Keratinocyte (primary cell): ENCODE measurements around the gene CBX7.

Experiments used
- EZH2 ChIP-seq: IDR thresholded peaks from one replicate; pipeline ENCODE4 v1.6.1; 2012; ENCODE audit warnings: inconsistent platforms, mild to moderate bottlenecking, low read length, moderate library complexity
- TF ChIP-seq, protein P1 (sequence below), 3 experiments: IDR thresholded peaks in 1 of 3; conservative IDR thresholded peaks in 1 of 3; optimal IDR thresholded peaks in 1 of 3; 2 replicates in 2 of 3; 3 replicates in 1 of 3; pipeline versions ENCODE3 to v1.5.1; 2011; ENCODE audit warnings: low read length in 3 of 3, mild to moderate bottlenecking in 3 of 3, moderate library complexity in 2 of 3, control low read depth in 1 of 3, inconsistent platforms in 1 of 3; ENCODE audit not compliant: insufficient read depth in 2 of 3; ENCODE audit errors: extremely low read depth in 1 of 3

DNA sequence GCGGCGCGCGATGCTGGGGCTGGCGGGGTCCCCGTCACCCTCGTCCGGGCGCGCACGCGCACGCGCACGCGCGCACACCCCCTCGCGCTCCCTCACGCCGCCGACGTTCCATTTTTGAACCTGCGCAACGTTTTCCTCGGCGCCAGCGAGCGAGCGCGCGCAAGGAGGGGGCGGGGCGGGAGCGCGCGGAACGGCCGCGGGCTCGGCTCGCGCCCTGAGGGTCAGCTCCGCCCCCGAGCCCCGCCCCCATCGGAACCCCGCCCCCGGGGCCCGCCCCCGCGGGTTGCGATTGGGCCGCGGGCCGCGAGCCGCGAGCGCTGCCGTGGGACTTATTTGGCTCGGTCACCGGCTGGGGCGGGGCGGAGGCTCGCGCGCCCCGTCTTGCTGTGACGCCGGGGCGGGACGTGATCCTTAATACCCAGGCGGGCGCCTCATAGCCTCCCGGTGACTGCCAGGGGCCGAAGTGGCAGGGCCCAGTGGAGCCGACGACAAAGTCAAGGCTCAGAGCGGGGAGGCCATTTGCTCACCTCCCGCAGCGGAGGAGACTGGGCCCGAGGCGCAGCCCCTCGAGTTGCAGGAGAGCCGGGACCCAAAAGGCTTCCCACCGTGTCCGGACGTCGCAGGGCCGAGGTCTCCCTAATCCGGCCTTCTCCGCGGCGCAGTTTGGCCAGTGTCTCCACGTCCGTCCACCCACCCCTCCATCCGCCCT lies at the start of gene CBX7:
- TF ChIP-seq, protein P1, sequence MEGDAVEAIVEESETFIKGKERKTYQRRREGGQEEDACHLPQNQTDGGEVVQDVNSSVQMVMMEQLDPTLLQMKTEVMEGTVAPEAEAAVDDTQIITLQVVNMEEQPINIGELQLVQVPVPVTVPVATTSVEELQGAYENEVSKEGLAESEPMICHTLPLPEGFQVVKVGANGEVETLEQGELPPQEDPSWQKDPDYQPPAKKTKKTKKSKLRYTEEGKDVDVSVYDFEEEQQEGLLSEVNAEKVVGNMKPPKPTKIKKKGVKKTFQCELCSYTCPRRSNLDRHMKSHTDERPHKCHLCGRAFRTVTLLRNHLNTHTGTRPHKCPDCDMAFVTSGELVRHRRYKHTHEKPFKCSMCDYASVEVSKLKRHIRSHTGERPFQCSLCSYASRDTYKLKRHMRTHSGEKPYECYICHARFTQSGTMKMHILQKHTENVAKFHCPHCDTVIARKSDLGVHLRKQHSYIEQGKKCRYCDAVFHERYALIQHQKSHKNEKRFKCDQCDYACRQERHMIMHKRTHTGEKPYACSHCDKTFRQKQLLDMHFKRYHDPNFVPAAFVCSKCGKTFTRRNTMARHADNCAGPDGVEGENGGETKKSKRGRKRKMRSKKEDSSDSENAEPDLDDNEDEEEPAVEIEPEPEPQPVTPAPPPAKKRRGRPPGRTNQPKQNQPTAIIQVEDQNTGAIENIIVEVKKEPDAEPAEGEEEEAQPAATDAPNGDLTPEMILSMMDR (optimal IDR thresholded peaks at IDR 0.05 in 1 of 3, IDR thresholded peaks at IDR 0.05 in 1 of 3, conservative IDR thresholded peaks at IDR 0.05 in 1 of 3; ENCODE audit: extremely low read depth in 1 of 3, insufficient read depth in 2 of 3, low read length in 3 of 3) = no peak
- no peak for TF ChIP-seq EZH2
